Stimulated activated CD8-positive, alpha-beta memory T cell treated with anti-CD3 and anti-CD28 coated beads, Interleukin-12 subunit alpha, Interleukin-12 subunit beta, amount 100 ng/mL, for 4 hours (primary cell): Measurements from ENCODE around the gene COL20A1.

Experiments used
- DNase-seq: peaks from one replicate; pipeline ENCODE4 v3.0.0-alpha.2; 2020; ENCODE audit warnings: low read depth

The COL20A1 gene

GRCh38 chr20:63261060-63261794, 31.8 kb upstream of the COL20A1 start:
- DNase-seq: no peak

DNA sequence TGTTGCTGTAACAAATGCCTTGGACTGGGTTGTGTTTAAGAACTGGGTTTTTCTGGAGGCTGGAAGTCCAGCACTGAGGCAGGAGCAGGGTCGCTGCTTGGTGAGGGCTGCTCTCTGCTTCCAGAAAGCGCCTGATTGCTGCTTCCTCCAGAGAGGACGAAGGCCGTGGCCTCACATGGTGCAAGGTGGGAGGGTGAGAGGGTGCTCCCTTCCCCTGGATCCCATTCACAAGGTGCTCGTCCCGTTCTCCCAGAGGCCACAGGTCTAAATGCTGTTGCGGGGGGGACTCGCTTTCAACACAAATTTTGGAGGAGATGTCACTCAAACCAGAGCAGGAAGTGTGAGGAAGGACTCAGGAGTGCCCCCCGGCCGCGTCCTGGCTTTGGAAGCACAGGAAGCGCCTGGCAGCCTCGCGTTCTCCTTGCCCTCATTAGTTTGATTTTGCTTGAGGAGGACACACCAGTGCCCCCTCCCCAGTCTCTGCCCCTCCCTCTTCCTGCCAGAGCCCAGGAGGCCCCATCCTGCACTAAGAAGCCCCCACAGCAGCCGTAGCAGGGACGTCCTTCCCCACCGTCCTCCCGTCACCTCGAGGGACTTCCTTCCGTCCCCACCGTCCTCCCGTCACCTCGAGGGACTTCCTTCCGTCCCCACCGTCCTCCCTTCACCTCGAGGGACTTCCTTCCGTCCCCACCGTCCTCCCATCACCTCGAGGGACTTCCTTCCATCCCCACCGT, 31.0 kb upstream of the COL20A1 start:
- DNase-seq: no peak

GRCh38 chr20:63262836-63263235, 30.1 kb upstream of the COL20A1 start:
- DNase-seq: no peak

DNA sequence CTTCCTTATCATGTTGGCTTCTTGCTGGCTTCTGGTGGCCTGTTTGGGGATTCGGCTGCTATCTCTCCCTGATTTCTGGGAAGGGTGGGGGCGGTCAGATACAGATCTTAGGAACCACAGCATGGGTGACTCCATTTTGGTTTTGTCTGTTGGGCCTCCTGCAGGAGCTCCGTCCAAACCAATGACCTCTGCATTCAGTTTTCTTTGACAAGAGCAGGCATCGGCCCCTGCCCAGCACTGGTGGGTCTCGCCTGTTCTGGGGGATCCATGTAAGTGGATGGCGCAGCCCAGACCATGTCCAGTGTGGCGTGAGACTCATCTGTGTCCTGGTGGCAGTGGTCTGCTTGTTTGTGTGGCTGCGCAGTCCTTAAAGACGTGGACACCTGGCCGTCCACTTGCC, 29.0 kb upstream of the COL20A1 start:
- no peak for DNase-seq

GRCh38 chr20:63264519-63264918, 28.5 kb upstream of the COL20A1 start:
- DNase-seq: no peak

DNA sequence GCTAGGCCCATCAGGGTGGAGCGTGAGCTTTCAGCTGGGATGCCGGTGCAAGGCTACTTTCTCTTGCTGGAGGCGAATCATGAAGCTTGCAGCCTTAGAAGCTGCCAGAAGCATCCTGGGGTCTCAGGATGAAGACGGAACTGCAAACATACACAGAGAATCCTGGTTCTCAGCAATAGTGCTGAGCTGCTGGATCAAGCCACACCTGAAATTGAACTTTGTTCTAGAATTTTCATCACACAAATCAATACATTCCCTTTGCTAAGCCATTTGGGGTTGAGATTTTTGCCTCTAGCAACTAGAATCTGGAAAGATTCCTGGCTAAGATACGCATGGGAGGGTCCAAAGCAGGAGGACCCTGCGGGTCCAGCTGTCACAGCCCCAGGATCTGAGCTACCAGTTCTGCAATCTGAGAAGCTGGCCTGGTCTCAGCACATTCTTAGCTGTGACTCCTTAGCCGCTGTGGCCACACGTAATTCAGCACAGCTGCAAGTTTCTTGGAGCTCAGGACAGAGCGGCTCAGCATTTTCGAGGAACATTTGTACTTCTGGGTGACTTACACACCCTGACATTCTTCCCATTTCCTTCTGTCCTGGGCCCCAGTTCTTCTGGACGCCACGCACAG, 27.0 kb upstream of the COL20A1 start:
- DNase-seq: no peak

- no peak for DNase-seq
Measured at GRCh38 chr20:63267691-63268090, 25.3 kb upstream of the COL20A1 start.

- DNase-seq: no peak
Measured at GRCh38 chr20:63268256-63268655, 24.7 kb upstream of the COL20A1 start.

- DNase-seq: no peak
Measured at GRCh38 chr20:63268671-63269439, 24.1 kb upstream of the COL20A1 start.

DNA sequence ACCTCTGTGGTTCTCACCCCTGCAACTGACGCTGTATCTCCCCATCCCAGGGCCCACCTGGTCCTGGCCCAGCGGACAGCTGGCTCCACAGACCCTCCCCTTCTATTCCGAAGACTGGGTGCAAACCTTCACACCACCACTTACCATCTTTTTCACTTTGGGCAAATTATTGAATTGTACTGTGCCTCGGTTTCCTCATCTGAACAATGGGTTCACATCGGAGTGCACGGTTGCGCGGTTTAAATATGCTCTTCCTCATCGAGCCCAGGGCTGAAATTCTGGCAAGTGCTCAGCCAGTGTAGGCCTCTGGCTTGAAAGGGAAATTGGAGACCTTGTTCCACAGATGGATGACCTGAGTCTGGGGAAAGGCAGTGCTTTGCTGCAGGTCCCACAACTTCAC, 23.3 kb upstream of the COL20A1 start:
- no peak for DNase-seq

DNA sequence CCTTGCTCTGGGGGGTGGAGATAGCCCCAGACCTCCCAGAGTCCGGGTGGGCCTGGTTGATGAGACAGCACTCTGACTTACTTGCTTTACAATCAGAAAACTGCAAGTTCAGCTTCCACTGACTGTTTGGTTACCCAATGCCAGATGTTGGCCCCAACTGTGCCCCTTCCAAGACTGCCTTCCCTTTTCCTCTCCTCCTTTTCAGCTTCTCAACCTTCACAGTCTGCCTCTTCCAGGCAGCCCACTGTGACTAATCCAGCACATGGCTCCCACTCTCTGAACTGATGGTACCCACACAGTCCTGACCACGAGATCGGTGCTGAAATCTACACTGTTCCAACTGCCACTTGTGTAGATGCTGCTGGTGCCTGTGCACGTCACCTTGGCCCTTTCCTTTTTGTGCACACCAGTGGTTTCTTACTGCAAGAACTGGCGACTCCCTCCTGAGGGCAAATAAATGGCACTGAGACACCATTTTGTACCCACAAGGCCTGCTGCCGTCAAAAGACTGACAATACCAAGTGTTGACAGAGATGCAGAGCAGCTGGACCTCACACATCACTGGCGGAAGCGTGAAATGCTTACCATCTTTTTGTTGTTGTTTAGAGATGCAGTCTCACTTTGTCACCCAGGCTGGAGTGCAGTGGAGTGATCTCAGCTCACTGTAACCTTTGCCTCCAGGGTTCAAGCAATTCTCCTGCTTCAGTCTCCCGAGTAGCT, 22.2 kb upstream of the COL20A1 start:
- DNase-seq: no peak

GRCh38 chr20:63272105-63273058, 20.6 kb upstream of the COL20A1 start, which contains the start of gene ARFGAP1:
Gene ARFGAP1, plus strand, starts transcription at chr20:63272813. Its CDS starts 2,768 bp downstream, at chr20:63275581.
- DNase-seq: peak; percentile 85

- no peak for DNase-seq
Measured at GRCh38 chr20:63273059-63273579, 19.9 kb upstream of the COL20A1 start.

GRCh38 chr20:63273635-63274380, 19.2 kb upstream of the COL20A1 start:
- DNase-seq: no peak

- DNase-seq: no peak
Measured at GRCh38 chr20:63274381-63275228, 18.4 kb upstream of the COL20A1 start.

GRCh38 chr20:63275825-63276224, 17.2 kb upstream of the COL20A1 start:
- no peak for DNase-seq

- DNase-seq: no peak
Measured at GRCh38 chr20:63276956-63277355, 16.0 kb upstream of the COL20A1 start.

- no peak for DNase-seq
Measured at GRCh38 chr20:63277466-63278272, 15.3 kb upstream of the COL20A1 start.
